ENCODE data around the gene ADIPOR2.

ADIPOR2 gene

DNA sequence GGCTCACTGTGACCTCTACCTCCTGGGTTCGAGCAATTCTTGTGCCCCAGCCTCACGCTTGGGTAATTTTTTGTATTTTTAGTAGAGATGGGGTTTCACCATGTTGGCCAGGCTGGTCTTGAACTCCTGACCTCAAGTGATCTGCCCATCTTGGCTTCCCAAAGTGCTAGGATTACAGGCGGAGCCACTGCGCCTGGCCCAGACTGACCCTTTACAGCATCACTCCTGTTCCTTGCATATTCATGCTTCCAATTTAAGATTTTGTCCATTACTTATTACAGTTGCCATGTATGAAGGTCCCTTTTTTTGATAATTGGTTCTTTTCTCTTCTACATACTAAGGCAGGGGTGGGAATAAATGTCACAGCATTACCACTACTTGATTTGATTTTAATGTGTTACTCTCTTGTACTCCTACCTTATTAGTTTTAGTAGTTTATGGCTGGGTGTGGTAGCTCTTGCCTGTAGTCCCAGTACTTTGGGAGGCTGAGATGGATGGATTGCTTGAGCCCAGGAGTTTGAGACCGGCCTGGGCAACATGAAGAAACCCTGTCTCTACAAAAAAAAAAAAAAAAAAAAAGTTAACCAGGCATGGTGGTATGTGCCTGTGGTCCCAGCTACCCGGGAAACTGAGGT lies 46.9 kb downstream of the ADIPOR2 start:
- DNase-seq (ENCODE audit: low spot score) = no peak

- no peak for DNase-seq (ENCODE audit: low spot score)
Observed at GRCh38 chr12:1738446-1738845, 47.6 kb downstream of the ADIPOR2 start.

GRCh38 chr12:1739368-1739767 lies 48.5 kb downstream of the ADIPOR2 start:
- DNase-seq (ENCODE audit: low spot score) = no peak

DNA sequence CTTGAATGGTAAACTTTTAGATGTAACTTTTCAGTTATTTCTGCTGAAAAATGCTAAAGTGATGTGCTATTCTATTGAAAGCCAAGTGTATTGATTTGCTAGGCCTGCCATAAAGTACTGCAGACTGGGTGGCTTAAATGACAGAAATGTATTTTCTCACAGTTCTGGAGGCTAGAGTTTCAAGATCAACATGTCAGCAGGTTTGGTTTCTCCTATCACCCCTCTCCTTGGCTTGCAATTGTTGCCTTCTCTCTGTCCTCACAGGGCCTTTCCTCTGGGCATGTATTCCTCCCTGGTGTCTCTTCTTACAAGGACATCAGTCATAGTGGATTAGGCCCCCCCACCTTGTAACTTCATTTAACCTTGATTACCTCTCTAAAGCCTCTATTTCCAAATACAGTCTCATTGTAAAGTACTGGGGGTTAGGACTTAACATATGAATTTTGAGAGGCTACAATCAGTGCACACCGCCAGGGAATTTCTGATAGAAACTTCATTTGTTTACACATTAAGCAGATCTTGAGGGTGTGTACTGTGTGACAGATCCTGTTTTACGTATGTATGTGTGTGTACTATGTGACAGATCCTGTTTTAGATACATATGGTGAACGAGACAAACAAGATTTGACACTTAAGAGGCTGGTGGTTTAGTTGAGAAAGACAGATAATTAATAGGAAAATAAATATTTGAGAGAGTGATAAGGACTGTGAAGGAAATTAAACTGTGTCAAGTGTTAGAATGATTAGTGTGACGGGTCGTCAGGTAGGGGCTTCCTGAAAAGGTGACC lies 49.5 kb downstream of the ADIPOR2 start:
- DNase-seq (ENCODE audit: low spot score) = no peak

DNA sequence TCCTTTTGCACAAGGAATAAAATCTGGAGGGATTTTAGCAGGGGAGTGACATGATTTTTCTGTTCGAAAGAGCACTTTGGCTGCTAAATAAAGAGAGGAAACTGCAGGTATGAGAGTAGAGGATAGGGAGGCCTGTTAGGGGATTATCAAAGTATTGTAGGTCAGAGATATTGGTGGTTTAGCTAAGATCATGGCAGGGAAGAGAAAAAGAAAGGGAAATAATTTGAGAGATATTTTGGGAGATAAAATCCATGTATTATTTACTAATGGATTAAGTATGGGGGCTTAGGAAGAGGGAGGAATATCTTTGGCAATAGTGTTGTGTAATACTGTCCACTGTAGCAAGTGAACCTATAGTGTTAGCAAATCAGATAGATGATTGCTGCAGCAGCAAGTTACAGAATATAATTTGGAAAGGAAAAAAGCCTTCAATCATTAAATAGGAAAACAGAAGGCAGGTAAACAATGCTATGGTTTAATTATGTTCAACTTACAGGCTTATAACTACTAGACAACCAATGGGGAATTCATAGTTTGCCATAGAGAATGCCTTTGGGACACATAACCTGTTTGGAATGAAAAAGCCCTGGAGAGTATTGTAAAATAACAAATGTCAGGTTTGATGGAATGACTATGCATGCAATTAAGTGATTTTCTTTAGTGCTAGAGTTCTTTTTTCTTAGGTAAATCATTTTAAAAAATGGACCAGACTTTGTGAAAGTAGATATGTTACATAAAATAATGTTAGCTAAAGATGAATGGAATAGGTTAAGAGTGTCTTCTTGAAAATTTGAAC lies 50.5 kb downstream of the ADIPOR2 start:
- no peak for DNase-seq (ENCODE audit: low spot score)

DNA sequence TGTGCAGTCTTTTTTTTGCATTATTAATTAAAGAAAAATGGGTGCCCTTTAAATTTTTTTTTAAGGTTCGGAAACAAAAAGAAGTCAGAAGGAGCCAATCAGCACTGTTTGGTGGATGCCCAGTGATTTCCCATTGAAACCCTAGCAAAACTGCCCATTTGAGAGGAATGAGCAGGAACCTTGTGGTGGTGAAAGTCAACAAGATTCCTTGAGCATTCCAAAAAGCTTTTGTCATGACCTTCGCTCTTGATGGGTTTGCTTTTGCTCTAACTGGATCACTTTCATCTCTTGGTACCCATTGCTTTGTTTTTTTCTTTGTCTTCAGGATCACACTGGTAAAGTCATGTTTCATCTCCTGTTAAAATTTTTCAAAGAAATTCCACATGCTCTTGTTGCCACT lies 54.1 kb downstream of the ADIPOR2 start:
- no peak for DNase-seq (ENCODE audit: low spot score)

DNA sequence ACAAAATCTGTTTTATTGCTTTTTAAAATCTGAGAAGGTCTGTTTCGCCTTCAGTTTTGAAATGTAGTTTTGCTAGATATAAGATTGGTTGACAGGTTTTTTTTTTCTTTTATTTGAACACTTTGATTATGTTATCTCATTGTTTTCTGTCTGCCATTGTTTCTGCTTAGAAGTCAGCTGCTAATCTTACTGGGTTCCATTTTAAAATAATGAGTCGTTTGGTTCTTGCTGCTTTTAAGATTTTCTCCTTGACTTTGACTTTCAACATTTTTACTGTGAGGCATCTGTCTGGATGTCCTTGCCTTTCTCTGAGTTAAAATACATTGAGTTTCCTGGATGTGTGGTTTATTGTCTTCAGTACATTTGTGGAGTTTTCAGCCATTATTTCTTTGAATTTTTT lies 56.7 kb downstream of the ADIPOR2 start:
- no peak for DNase-seq (ENCODE audit: low spot score)

GRCh38 chr12:1749019-1749418 lies 58.1 kb downstream of the ADIPOR2 start:
- DNase-seq (ENCODE audit: low spot score) = no peak

GRCh38 chr12:1750300-1750699 lies 59.4 kb downstream of the ADIPOR2 start:
- no peak for DNase-seq (ENCODE audit: low spot score)

GRCh38 chr12:1758376-1758775 lies 67.5 kb downstream of the ADIPOR2 start:
- no peak for DNase-seq (ENCODE audit: low spot score)

GRCh38 chr12:1758887-1759286 lies 68.0 kb downstream of the ADIPOR2 start:
- no peak for DNase-seq (ENCODE audit: low spot score)

- DNase-seq (ENCODE audit: low spot score) = no peak
Observed at GRCh38 chr12:1760566-1761382, 69.9 kb downstream of the ADIPOR2 start.

GRCh38 chr12:1761857-1762256 lies 71.0 kb downstream of the ADIPOR2 start:
- no peak for DNase-seq (ENCODE audit: low spot score)

DNA sequence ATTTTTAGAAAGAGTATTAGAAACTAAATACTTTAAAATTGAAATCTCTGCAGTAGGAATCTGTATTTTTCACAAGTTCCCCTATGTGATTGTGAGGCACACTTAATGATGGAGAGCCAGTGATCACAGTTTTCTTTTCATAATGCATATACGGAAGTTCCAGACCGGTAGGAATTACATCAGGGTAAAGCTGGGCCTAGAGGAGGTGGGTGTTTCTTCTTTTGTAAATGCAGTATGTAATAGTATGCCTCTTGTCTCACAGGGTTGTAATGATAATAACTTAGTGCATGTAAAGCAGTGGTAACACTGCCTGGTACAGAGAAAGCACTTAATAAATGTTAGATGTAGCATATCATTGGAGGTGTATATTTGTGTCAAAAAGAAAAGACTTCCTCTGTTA lies 72.3 kb downstream of the ADIPOR2 start:
- DNase-seq (ENCODE audit: low spot score) = no peak

GRCh38 chr12:1766110-1766509 lies 75.2 kb downstream of the ADIPOR2 start:
- DNase-seq (ENCODE audit: low spot score) = no peak

DNA sequence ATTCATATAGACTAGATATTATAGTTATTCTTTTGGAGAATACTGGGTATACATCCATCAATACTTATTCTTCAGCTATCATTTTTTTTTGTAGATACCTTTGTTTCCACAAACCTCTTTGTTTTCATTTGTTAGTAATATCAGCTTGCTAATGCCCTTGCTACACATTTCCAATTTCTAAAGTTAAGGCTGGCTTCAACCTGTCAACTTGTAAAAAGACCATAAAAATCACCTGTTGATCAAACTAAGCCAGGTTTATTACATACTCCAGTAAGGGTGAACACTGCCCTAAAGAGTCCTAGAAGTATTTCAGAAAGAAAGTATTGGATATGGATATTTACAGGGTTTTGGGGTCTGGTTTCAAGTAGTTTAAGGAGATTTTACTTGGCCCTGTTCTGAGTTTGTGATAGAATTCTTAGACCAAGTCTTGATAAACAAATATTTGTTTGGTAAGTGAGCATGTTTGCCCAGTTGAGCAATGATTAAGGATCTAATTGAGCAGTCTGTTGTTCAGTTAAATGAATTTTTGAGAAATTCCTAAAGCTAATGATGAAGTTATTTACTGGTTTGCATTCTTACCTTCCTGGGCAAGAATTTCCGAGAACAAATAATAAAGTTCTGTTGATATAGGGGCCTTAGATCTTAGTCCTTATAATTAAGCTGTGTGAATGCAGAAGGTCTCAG lies 76.7 kb downstream of the ADIPOR2 start:
- DNase-seq (ENCODE audit: low spot score) = no peak

DNA sequence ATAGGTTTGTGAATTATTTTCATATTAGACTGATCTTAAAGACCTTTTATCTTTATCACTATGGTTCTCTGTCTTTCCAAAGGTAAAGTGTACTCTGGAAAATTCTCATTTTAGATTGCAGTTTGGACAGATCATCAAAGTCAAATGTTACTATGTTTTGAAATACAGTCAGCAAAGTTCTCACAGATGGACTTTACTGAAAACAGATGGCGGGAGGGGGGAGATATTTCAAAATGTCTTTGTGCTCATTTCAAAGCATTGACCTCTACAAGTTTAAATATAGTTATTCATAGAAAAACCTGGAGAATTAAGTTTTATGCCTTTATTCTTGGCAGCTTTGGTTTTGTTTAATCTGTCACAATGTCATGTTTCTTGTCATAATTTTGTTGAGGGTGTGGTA lies 77.7 kb downstream of the ADIPOR2 start:
- no peak for DNase-seq (ENCODE audit: low spot score)

DNA sequence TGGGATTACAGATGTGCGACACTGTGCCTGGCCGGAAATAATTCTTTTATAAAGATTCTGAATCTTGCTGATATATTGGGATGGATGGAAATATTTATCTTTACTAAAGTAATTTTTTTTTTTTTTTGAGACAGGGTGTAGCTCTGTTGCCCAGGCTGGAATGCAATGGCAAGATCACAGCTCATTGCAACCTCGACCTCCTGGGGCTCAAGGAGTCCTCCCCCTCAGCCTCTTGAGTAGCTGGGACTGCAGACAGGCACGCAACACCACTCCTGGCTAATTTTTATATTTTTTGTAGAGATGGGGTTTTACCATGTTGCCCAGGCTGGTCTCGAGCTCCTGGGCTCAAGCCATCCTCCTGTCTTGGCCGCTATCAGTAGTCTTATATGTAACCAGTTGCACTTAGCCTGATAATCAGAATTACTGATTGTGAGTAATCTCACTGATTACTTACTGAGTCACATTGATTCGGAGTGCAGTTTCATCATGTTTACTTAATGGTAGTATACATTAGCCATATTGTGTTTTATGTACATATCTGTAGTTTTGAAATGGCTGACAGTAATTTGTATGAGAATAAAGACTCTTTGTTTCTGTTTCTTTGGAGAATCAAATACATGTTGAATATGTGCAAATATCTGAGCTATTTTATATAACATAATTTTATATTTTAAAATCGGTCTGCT lies 79.1 kb downstream of the ADIPOR2 start:
- DNase-seq (ENCODE audit: low spot score) = no peak

DNA sequence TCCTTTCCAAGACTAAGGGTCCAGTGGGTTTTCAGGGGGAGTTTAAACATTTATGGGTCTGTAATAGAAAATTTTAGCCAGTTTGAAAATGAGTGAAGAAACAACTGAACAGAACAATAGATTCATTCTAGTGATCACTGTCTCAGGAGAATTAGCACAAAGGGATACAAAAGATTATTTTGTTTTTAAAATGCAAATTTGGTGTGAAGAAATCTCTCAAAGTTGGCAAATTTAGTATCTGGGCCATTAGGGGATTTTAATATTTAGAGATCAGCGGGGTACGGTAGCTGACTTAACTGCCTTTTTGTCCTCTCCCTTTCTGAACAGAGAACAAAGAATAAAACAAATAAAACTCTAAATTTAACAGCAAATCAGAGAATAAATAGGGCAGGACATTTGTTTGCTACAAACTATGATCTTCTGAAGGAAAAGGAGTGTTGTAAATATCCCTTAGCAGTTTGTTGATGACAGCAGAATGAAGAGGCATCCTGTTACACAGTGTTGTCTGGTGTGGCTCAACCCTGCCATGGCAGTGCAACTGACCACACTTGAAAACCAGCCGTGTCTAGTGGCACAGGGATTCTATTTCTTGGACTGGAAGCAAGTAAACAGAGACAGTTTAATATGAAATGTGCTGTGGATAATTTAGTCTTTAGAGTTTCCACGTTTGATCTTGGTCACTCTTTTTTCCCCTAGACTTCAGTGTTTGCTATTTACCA lies 83.2 kb downstream of the ADIPOR2 start:
- no peak for DNase-seq (ENCODE audit: low spot score)
